Mucosa of descending colon (tissue), 3 donors: ENCODE data around the gene ARMH3. TPM values are rescaled to one million over a fixed set of nuclear protein-coding genes. Genes with fewer than 3 reads are reported as not detected.
"Not testable (repeated sequence)": the region's sequence is repeated elsewhere in the genome, so short reads cannot be mapped to it uniquely, and the experiment has no call there.

Experiments used
- ATAC-seq: fragments of 200-7000 bp; cut with Tn5 transposase; one replicate; pipeline ENCODE4 v1.9.1; 2020; ENCODE audit warnings: mild to moderate bottlenecking, moderate library complexity
- DNase-seq, 3 donors: peaks; one replicate each; pipeline ENCODE4 v3.0.0-alpha.2; 2020
- H3K36me3 ChIP-seq: fragments of 200-600 bp; one replicate; pipeline ENCODE4 v1.8.0; 2021; ENCODE audit warnings: low read depth, mild to moderate bottlenecking
- H3K4me1 ChIP-seq: fragments of 200-600 bp; one replicate; pipeline ENCODE4 v1.8.0; 2021; ENCODE audit warnings: low read depth, mild to moderate bottlenecking
- H3K4me3 ChIP-seq: fragments of 200-600 bp; one replicate; pipeline ENCODE4 v1.8.0; 2021; ENCODE audit warnings: mild to moderate bottlenecking
- H3K9me3 ChIP-seq: fragments of 200-600 bp; one replicate; pipeline ENCODE4 v1.8.0; 2021; ENCODE audit warnings: mild to moderate bottlenecking
- intact Hi-C, 2 donors: fragments of 100-400 bp; cut with DNase I in 1 of 2; cut with micrococcal nuclease in 1 of 2; formaldehyde crosslinking; loops; one replicate each; pipeline versions ENCODE4 v1.11.0 to v1.11.1; 2022; cut with DNase I, micrococcal nuclease
- total RNA-seq, 3 donors: library from RNA; stranded (reverse); fragmentation: NEBNext Ultra II Directional in 2 of 3; extraction: Animal tissue kit (Norgen Biotek cat#: 25700) in 2 of 3; gene quantifications; one replicate each; pipeline versions ENCODE4 v1.2.1 to v1.2.4, GENCODE V29; 2021 to 2023
- TF ChIP-seq, protein P1 (sequence below): fragments of 200-600 bp; IDR thresholded peaks from one replicate; pipeline ENCODE4 v1.8.0; 2022; ENCODE audit warnings: antibody characterized with exemption, mild to moderate bottlenecking
- donor health status: DM: no; HTN: no; CAD: no; lungs with moderate emphysema.
- donor health status: DM: no; HTN: no; CAD: no.
- donor health status: DM: no; HTN: yes; CAD: no.

The ARMH3 gene
- total RNA-seq, 3 donors from 2014 or later, result 25.8 to 45.6 (median 28.1) TPM

DNA sequence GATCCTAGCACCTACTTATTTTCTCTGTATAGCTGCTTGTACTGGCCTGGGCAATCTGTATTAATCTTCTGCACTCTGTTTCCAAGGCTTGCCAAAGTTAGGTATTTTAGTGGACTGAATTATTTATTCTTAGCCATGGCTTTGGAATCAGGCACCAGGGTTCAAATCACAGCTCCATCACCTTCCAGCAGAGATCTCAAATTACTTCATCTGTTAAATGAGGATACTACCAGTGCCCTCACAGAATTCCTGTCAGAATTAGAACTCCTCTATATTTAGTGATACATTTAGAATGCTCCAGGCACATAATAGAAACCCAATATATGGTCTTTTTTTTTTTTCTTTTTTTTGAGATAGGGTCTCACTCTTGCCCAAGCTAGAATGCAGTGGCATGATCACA is 17.6 kb downstream of the ARMH3 start:
- ATAC-seq (no peak), DNase-seq (no peak)
- intact Hi-C loops, result no loop called here
- no peaks in the 10 kb centered on the region for H3K9me3 ChIP-seq
- TF ChIP-seq, protein P1, sequence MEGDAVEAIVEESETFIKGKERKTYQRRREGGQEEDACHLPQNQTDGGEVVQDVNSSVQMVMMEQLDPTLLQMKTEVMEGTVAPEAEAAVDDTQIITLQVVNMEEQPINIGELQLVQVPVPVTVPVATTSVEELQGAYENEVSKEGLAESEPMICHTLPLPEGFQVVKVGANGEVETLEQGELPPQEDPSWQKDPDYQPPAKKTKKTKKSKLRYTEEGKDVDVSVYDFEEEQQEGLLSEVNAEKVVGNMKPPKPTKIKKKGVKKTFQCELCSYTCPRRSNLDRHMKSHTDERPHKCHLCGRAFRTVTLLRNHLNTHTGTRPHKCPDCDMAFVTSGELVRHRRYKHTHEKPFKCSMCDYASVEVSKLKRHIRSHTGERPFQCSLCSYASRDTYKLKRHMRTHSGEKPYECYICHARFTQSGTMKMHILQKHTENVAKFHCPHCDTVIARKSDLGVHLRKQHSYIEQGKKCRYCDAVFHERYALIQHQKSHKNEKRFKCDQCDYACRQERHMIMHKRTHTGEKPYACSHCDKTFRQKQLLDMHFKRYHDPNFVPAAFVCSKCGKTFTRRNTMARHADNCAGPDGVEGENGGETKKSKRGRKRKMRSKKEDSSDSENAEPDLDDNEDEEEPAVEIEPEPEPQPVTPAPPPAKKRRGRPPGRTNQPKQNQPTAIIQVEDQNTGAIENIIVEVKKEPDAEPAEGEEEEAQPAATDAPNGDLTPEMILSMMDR, result no peak
- H3K4me1 ChIP-seq, result no peaks in the 10 kb centered on the region
- H3K36me3 ChIP-seq, result no peaks in the 10 kb centered on the region
- no peak overlapping the region for H3K4me3 ChIP-seq

DNA sequence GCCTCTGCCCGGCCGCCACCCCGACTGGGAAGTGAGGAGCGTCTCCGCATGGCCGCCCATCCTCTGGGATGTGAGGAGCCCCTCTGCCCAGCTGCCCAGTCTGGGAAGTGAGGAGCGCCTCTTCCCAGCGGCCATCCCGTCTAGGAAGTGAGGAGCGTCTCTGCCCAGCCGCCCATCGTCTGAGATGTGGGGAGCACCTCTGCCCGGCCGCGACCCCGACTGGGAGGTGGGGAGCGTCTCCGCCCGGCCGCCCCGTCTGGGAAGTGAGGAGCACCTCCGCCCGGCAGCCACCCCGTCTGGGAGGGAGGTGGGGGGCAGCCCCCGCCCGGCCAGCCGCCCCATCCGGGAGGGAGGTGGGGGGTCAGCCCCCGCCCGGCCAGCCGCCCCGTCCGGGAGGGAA is 20.2 kb downstream of the ARMH3 start:
- H3K9me3 ChIP-seq, ATAC-seq, H3K4me1 ChIP-seq, DNase-seq, H3K4me3 ChIP-seq, H3K36me3 ChIP-seq, intact Hi-C loops: not testable (repeated sequence)

DNA sequence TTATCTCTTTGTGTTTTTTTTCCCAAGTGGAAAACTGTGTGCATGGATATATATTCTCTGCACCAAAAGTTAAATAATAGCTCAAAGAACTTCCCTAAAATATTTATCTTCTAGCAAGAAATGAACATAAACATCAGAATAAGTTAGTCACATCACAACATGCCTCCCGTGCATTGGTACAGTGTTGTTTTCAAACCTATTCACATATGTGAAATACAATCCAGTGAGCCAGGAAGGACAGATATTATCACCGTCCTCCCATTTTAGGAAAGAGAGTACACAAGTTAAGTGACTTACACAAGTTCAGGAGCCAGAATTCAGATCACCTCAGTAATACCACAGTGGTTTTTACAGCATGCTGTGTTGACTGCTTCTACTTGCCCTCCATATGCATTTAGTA is 22.2 kb downstream of the ARMH3 start:
- ATAC-seq (no peak), DNase-seq (no peak)
- H3K4me3 ChIP-seq, result no peak overlapping the region
- H3K36me3 ChIP-seq, result no peaks in the 10 kb centered on the region
- no peaks in the 10 kb centered on the region for H3K9me3 ChIP-seq
- intact Hi-C loops, result no loop called here
- TF ChIP-seq, protein P1, result no peak
- no peaks in the 10 kb centered on the region for H3K4me1 ChIP-seq

DNA sequence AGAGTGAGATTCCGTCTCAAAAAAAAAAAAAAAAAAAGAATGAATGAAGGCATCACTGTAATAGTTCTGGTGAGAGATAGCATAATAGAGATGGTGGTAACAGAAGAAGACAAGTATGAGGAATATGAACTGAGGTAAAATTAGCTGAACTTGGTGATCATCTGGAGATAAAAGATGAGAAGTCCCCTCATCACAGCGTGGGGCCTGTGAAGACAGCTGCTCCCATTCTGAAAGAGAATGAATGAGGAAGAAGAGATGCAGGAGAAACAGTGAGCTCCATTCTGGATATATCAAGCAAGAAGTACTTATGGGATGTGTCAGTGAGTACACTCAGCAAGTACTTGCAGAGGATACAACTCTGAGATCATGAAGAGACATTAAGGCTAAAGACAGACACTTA is 28.7 kb downstream of the ARMH3 start:
- no peak for ATAC-seq
- H3K4me1 ChIP-seq, result no peaks in the 10 kb centered on the region
- peaks cover 9% of the 10 kb centered on the region for H3K36me3 ChIP-seq
- TF ChIP-seq, protein P1, result no peak
- H3K4me3 ChIP-seq, result no peak overlapping the region
- DNase-seq, result no peak
- intact Hi-C loops, result no loop called here
- H3K9me3 ChIP-seq, result no peaks in the 10 kb centered on the region

DNA sequence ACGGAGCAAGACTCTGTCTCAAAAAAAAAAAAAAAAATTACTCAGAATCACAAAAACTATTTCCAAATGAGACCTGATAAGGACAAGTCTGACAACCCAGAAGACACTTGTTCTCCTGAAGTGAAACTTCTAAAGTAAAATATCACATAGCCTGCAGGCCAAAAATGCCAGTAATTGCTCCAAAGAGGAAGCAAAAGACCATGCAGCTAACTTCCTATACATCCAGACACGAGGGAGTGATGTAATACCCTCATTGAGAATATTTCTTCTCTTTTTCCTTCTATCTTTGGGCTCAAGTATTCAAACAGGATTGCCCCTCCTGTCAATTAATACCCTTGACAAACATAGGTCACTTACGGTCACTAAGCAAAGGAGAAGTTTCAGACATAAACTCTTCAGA is 31.2 kb downstream of the ARMH3 start:
- Histone ChIP-seq H3K36me3 (peaks cover 9% of the 10 kb centered on the region), H3K4me1 (no peaks in the 10 kb centered on the region), H3K9me3 (no peaks in the 10 kb centered on the region), H3K4me3 (no peak overlapping the region)
- DNase-seq (no peak), ATAC-seq (no peak)
- intact Hi-C loops, result no loop called here
- TF ChIP-seq, protein P1, result no peak

DNA sequence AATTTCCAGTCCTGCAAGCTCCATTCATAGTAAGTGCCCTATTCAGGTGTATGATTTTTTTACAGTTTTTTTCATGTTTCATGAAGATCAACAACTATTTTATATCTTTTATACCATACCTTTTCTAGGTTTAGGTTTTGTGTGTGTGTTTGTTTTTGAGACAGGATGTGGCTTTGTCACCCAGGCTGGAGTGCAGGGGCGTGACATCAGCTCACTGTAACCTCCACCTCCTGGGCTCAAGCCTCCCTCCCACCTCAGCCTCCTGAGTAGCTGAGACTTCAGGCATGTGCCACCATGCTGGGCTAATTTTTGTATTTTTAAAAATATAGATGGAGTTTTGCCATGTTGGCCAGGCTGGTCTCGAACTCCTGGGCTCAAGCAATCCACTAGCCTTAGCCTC is 35.0 kb downstream of the ARMH3 start:
- Histone ChIP-seq H3K9me3 (no peaks in the 10 kb centered on the region), H3K36me3 (peaks cover 3% of the 10 kb centered on the region), H3K4me1 (no peaks in the 10 kb centered on the region), H3K4me3 (no peak overlapping the region)
- TF ChIP-seq, protein P1, result no peak
- DNase-seq, result no peak
- intact Hi-C loops, result no loop called here
- ATAC-seq, result no peak
